Loucy (cell line): Measurements from ENCODE around the gene ACOT13.

ENCODE experiments used
- H2AFZ ChIP-seq: fragments of 200-600 bp; sonication (generic); 2 replicates; pipeline ENCODE4 v1.6.0; 2016; ENCODE audit warnings: antibody characterized with exemption, mild to moderate bottlenecking, low read length, moderate library complexity
- H3F3A ChIP-seq: fragments of 200-600 bp; 2 replicates; pipeline ENCODE4 v1.6.0; 2016; ENCODE audit warnings: antibody characterized with exemption, low read depth, mild to moderate bottlenecking
- H3K27me3 ChIP-seq: fragments of 200-600 bp; sonication (generic); 2 replicates; pipeline ENCODE4 v1.6.1; 2014; ENCODE audit warnings: low read length, mild to moderate bottlenecking; ENCODE audit not compliant: insufficient read depth, poor library complexity, severe bottlenecking
- H3K36me3 ChIP-seq: fragments of 200-600 bp; sonication (generic); 2 replicates; pipeline ENCODE4 v1.6.1; 2016; ENCODE audit warnings: low read length; ENCODE audit not compliant: insufficient read depth
- H3K4me1 ChIP-seq: fragments of 200-600 bp; sonication (generic); 2 replicates; pipeline ENCODE4 v1.5.1; 2014; ENCODE audit warnings: low read length, mild to moderate bottlenecking; ENCODE audit not compliant: insufficient read depth, poor library complexity, severe bottlenecking
- H3K4me2 ChIP-seq: fragments of 200-600 bp; sonication (generic); 2 replicates; pipeline ENCODE4 v1.6.0; 2014; ENCODE audit warnings: antibody characterized with exemption, low read length, low read depth, mild to moderate bottlenecking; ENCODE audit not compliant: poor library complexity, severe bottlenecking
- H3K4me3 ChIP-seq: fragments of 200-600 bp; sonication (generic); 2 replicates; pipeline ENCODE4 v1.5.1; 2014; ENCODE audit warnings: low read length, mild to moderate bottlenecking, mixed read lengths; ENCODE audit not compliant: poor library complexity, severe bottlenecking
- H3K79me2 ChIP-seq: fragments of 200-600 bp; sonication (generic); 2 replicates; pipeline ENCODE4 v1.6.1; 2014; ENCODE audit warnings: low read length; ENCODE audit not compliant: insufficient read depth
- H3K9ac ChIP-seq: fragments of 200-600 bp; sonication (generic); 2 replicates; pipeline ENCODE4 v1.6.0; 2014; ENCODE audit warnings: mild to moderate bottlenecking, low read depth, low read length, moderate library complexity; ENCODE audit not compliant: poor library complexity, severe bottlenecking
- H3K9me2 ChIP-seq: fragments of 200-600 bp; sonication (generic); replicated peaks from 2 replicates; pipeline ENCODE4 v1.6.1; 2016; ENCODE audit warnings: low read depth, low read length, mixed read lengths
- H3K9me3 ChIP-seq: fragments of 200-600 bp; sonication (generic); 2 replicates; pipeline ENCODE4 v1.6.1; 2014; ENCODE audit warnings: mild to moderate bottlenecking, antibody characterized with exemption, low read length, low read depth; ENCODE audit not compliant: insufficient read depth
- H4K20me1 ChIP-seq: fragments of 200-600 bp; sonication (generic); 2 replicates; pipeline ENCODE4 v1.6.0; 2014; ENCODE audit warnings: antibody characterized with exemption, low read length, mild to moderate bottlenecking; ENCODE audit not compliant: insufficient read depth, poor library complexity, severe bottlenecking
- CTCF ChIP-seq: fragments of 200-600 bp; sonication (generic); conservative IDR thresholded peaks from 2 replicates; pipeline ENCODE4 v1.5.1; 2014; ENCODE audit warnings: mild to moderate bottlenecking, antibody characterized with exemption, low read length
- EZH2phosphoT487 ChIP-seq: fragments of 200-600 bp; IDR thresholded peaks from 2 replicates; pipeline ENCODE4 v1.6.1; 2018; ENCODE audit warnings: antibody characterized with exemption, mild to moderate bottlenecking, moderate library complexity, borderline replicate concordance

Gene ACOT13

GRCh38 chr6:24689964-24690363 lies 23.1 kb downstream of the ACOT13 start:
- no peaks in the 10 kb centered on the region for H3K79me2 ChIP-seq
- TF ChIP-seq CTCF (no peak), EZH2phosphoT487 (no peak)
- H3K27me3 ChIP-seq = no peaks in the 10 kb centered on the region
- no peak overlapping the region for H3K4me2 ChIP-seq
- H3K9ac ChIP-seq = no peak overlapping the region
- no peaks in the 10 kb centered on the region for H3K9me3 ChIP-seq
- no peaks in the 10 kb centered on the region for H3K36me3 ChIP-seq
- no peaks in the 10 kb centered on the region for H4K20me1 ChIP-seq
- H3K4me1 ChIP-seq = peaks cover 5% of the 10 kb centered on the region
- no peak overlapping the region for H3K4me3 ChIP-seq
- H3F3A ChIP-seq = no peaks in the 10 kb centered on the region
- H3K9me2 ChIP-seq = no peaks in the 10 kb centered on the region
- H2AFZ ChIP-seq = no peak overlapping the region

GRCh38 chr6:24690593-24690992 lies 23.7 kb downstream of the ACOT13 start:
- TF ChIP-seq EZH2phosphoT487 (no peak), CTCF (no peak)
- Histone ChIP-seq H3F3A (no peaks in the 10 kb centered on the region), H3K9ac (no peak overlapping the region), H2AFZ (no peak overlapping the region), H3K4me2 (no peak overlapping the region), H3K27me3 (no peaks in the 10 kb centered on the region), H3K79me2 (no peaks in the 10 kb centered on the region), H4K20me1 (no peaks in the 10 kb centered on the region), H3K9me2 (no peaks in the 10 kb centered on the region), H3K36me3 (no peaks in the 10 kb centered on the region), H3K4me1 (peaks cover 5% of the 10 kb centered on the region), H3K9me3 (no peaks in the 10 kb centered on the region), H3K4me3 (no peak overlapping the region)

- Histone ChIP-seq H3K4me3 (no peak overlapping the region), H3K9me3 (no peaks in the 10 kb centered on the region), H3F3A (no peaks in the 10 kb centered on the region), H3K9ac (no peak overlapping the region), H4K20me1 (no peaks in the 10 kb centered on the region), H3K36me3 (no peaks in the 10 kb centered on the region), H3K4me1 (peaks cover 5% of the 10 kb centered on the region), H3K79me2 (no peaks in the 10 kb centered on the region), H3K4me2 (no peak overlapping the region), H2AFZ (no peak overlapping the region), H3K27me3 (no peaks in the 10 kb centered on the region), H3K9me2 (no peaks in the 10 kb centered on the region)
- TF ChIP-seq EZH2phosphoT487 (no peak), CTCF (no peak)
Observed at GRCh38 chr6:24691550-24691949, 24.7 kb downstream of the ACOT13 start.
